HuH-7 (cell line): ENCODE results near the gene PPP1R1C.

Experiments
- DNase-seq: peaks from one replicate; pipeline ENCODE4 v3.0.0; 2011; ENCODE audit warnings: low spot score

The PPP1R1C gene

GRCh38 chr2:182064019-182064778 lies 78.5 kb downstream of the PPP1R1C start:
- no peak for DNase-seq

- DNase-seq: no peak
Measured at GRCh38 chr2:182066400-182067087, 80.9 kb downstream of the PPP1R1C start.

- no peak for DNase-seq
Measured at GRCh38 chr2:182067393-182067792, 81.7 kb downstream of the PPP1R1C start.

- DNase-seq: no peak
Measured at GRCh38 chr2:182068811-182069210, 83.2 kb downstream of the PPP1R1C start.

GRCh38 chr2:182069416-182069815 lies 83.8 kb downstream of the PPP1R1C start:
- no peak for DNase-seq

- DNase-seq: no peak
Measured at GRCh38 chr2:182069908-182070307, 84.3 kb downstream of the PPP1R1C start.

GRCh38 chr2:182070736-182071135 lies 85.1 kb downstream of the PPP1R1C start:
- no peak for DNase-seq

- no peak for DNase-seq
Measured at GRCh38 chr2:182072861-182073260, 87.2 kb downstream of the PPP1R1C start.

GRCh38 chr2:182073613-182074012 lies 88.0 kb downstream of the PPP1R1C start:
- no peak for DNase-seq

- DNase-seq: no peak
Measured at GRCh38 chr2:182077023-182077422, 91.4 kb downstream of the PPP1R1C start.

- peak; percentile 32 for DNase-seq
Measured at GRCh38 chr2:182077448-182078142, 91.9 kb downstream of the PPP1R1C start.

GRCh38 chr2:182078988-182079602 lies 93.4 kb downstream of the PPP1R1C start:
- DNase-seq: no peak

- DNase-seq: no peak
Measured at GRCh38 chr2:182080493-182080892, 94.8 kb downstream of the PPP1R1C start.

- DNase-seq: no peak
Measured at GRCh38 chr2:182081602-182082260, 96.1 kb downstream of the PPP1R1C start.

GRCh38 chr2:182088681-182089320 lies 103.1 kb downstream of the PPP1R1C start:
- DNase-seq: no peak

- DNase-seq: no peak
Measured at GRCh38 chr2:182090486-182090885, 104.8 kb downstream of the PPP1R1C start.

GRCh38 chr2:182097571-182098164 lies 112.0 kb downstream of the PPP1R1C start:
- DNase-seq: no peak

- no peak for DNase-seq
Measured at GRCh38 chr2:182098648-182099047, 113.0 kb downstream of the PPP1R1C start.

- DNase-seq: peak; percentile 15
Measured at GRCh38 chr2:182101263-182101662, 115.6 kb downstream of the PPP1R1C start.

- no peak for DNase-seq
Measured at GRCh38 chr2:182103526-182103925, 117.9 kb downstream of the PPP1R1C start.

- no peak for DNase-seq
Measured at GRCh38 chr2:182110347-182110746, 124.7 kb downstream of the PPP1R1C start.
